Astrocyte (in vitro differentiated cells and primary cell): ENCODE data around the gene STRN3. TPM values are rescaled to one million over a fixed set of nuclear protein-coding genes. Genes with fewer than 3 reads are reported as not detected.

ENCODE experiments used
- DNase-seq: peaks from one replicate; pipeline ENCODE4 v3.0.0-alpha.2; 2010; ENCODE audit warnings: low read depth
- FAIRE-seq: peaks from 2 replicates; lab custom pipeline; 2011; peaks lifted over from hg19 to GRCh38; lab: Jason Lieb, UNC
- H2AFZ ChIP-seq: 2 replicates; pipeline ENCODE4 v1.6.0; 2012; ENCODE audit warnings: low read depth, low read length, inconsistent platforms
- H3K27ac ChIP-seq: 2 replicates; pipeline ENCODE4 v1.5.1; 2011; ENCODE audit warnings: low read depth, low read length, inconsistent platforms
- H3K27me3 ChIP-seq: 2 replicates; pipeline ENCODE4 v1.6.0; 2011; ENCODE audit warnings: low read length, inconsistent platforms; ENCODE audit not compliant: insufficient read depth
- H3K36me3 ChIP-seq: 2 replicates; pipeline ENCODE4 v1.5.1; 2011; ENCODE audit warnings: low read length, inconsistent platforms; ENCODE audit not compliant: insufficient read depth
- H3K4me1 ChIP-seq: 2 replicates; pipeline ENCODE4 v1.5.1; 2011; ENCODE audit warnings: low read length, inconsistent platforms; ENCODE audit not compliant: insufficient read depth
- H3K4me2 ChIP-seq: 2 replicates; pipeline ENCODE4 v1.6.0; 2012; ENCODE audit warnings: low read length, inconsistent platforms
- H3K4me3 ChIP-seq: 2 replicates; pipeline ENCODE4 v1.5.1; 2011; ENCODE audit warnings: low read depth, mild to moderate bottlenecking, low read length, inconsistent platforms; ENCODE audit not compliant: insufficient read depth
- H3K79me2 ChIP-seq: 2 replicates; pipeline ENCODE4 v1.6.0; 2012; ENCODE audit warnings: mild to moderate bottlenecking, low read length, inconsistent platforms; ENCODE audit not compliant: insufficient read depth
- H3K9ac ChIP-seq: 2 replicates; pipeline ENCODE4 v1.6.0; 2012; ENCODE audit warnings: mild to moderate bottlenecking, low read length, inconsistent platforms
- H3K9me3 ChIP-seq: 2 replicates; pipeline ENCODE4 v1.5.1; 2012; ENCODE audit warnings: low read depth, mild to moderate bottlenecking, low read length, inconsistent platforms; ENCODE audit not compliant: insufficient read depth
- H4K20me1 ChIP-seq: 2 replicates; pipeline ENCODE4 v1.6.0; 2012; ENCODE audit warnings: low read length, inconsistent platforms; ENCODE audit not compliant: insufficient read depth
- H3K27ac Mint-ChIP-seq: one replicate; pipeline ENCODE4 v1.8.0; 2021; ENCODE audit warnings: mild to moderate bottlenecking, mixed read lengths; ENCODE audit not compliant: unreplicated experiment
- H3K27me3 Mint-ChIP-seq: one replicate; pipeline ENCODE4 v1.8.0; 2021; ENCODE audit warnings: low read depth, mixed read lengths; ENCODE audit not compliant: unreplicated experiment
- H3K36me3 Mint-ChIP-seq: one replicate; pipeline ENCODE4 v1.8.0; 2021; ENCODE audit warnings: low read depth, mixed read lengths; ENCODE audit not compliant: unreplicated experiment
- H3K4me1 Mint-ChIP-seq: one replicate; pipeline ENCODE4 v1.8.0; 2021; ENCODE audit warnings: low read depth, mixed read lengths; ENCODE audit not compliant: unreplicated experiment
- H3K4me3 Mint-ChIP-seq: one replicate; pipeline ENCODE4 v1.8.0; 2021; ENCODE audit warnings: mild to moderate bottlenecking, moderate library complexity, mixed read lengths; ENCODE audit not compliant: unreplicated experiment
- H3K9me3 Mint-ChIP-seq: one replicate; pipeline ENCODE4 v1.8.0; 2021; ENCODE audit warnings: mild to moderate bottlenecking, mixed read lengths; ENCODE audit not compliant: unreplicated experiment
- EZH2 ChIP-seq: IDR thresholded peaks from 2 replicates; pipeline ENCODE4 v1.6.1; 2012; ENCODE audit warnings: mild to moderate bottlenecking, low read length, inconsistent platforms; ENCODE audit not compliant: insufficient read depth
- total RNA-seq: library from RNA; stranded (reverse); gene quantifications from 2 replicates; pipeline ENCODE4 v1.2.1, GENCODE V29; 2021
- TF ChIP-seq, protein P1 (sequence below): IDR thresholded peaks from 2 replicates; pipeline ENCODE4 v1.5.1; 2011; ENCODE audit warnings: low read depth, mild to moderate bottlenecking, inconsistent platforms, low read length, moderate library complexity; ENCODE audit not compliant: insufficient read depth

The STRN3 gene
- total RNA-seq, 1 donor from 2014 or later = 48.4 TPM

DNA sequence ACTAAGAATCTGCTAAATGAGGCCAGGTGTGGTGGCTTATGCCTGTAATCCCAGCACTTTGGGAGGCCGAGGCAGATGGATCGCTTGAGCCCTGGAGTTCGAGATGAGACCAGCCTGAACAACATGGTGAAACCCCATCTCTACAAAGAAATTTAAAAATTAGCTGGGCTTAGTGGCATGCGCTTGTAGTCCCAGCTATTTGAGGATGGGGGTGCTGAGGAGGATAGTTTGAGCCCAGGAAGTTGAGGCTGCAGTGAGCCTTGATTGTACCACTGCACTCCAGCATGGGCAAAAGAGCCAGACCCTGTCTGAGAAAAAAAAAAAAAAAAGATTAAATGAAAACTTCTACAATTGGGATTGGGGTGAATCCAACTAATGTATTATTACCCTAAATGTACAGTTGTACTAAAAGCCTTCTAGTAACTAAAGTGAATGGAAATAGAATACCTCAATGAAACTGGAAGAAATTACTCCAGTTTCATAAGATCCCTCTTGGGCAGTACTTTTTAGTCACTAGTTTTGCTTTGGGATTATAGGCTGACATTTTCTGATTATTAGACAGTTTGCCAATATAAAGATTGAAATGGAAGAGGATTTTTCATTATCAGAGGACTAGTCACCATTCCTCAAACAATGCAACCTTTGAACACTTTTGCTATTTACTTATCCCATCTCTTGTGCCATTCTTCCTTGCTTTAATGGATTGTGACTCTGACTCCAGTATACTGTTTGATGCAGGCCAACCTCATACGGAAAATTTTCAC is 137.5 kb downstream of the STRN3 start:
- Mint-ChIP-seq H3K27me3 (no peaks in the 10 kb centered on the region), H3K4me1 (no peaks in the 10 kb centered on the region)

DNA sequence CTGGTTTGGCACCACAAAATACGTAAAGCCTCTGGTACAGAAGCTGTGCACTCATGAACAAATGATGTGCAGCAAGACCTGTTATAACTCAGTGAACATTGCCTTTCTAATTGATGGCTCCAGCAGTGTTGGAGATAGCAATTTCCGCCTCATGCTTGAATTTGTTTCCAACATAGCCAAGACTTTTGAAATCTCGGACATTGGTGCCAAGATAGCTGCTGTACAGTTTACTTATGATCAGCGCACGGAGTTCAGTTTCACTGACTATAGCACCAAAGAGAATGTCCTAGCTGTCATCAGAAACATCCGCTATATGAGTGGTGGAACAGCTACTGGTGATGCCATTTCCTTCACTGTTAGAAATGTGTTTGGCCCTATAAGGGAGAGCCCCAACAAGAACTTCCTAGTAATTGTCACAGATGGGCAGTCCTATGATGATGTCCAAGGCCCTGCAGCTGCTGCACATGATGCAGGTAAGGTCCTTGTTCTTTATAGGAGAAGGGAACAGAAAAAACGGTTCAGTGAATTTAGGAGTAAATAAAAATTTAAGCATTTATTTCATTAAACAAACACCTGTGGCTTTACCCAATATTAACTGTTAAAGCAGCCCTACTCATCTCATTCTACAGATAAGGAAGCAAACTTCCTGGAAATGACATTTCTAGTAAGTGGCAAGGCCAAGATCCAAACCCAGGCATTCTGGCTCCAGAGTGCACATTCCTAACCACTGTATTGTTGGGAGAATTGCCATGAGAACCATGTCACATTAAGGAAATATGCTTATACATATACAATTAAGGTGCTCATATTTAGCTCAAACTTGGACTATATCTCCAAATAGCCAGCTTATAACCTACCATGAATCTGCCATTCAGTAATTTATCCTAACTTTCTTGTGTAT is 140.1 kb downstream of the STRN3 start:
- Histone ChIP-seq H3K27me3 (no peaks in the 10 kb centered on the region), H3K4me2 (no peak overlapping the region), H3K9ac (no peak overlapping the region), H3K79me2 (no peaks in the 10 kb centered on the region), H4K20me1 (no peaks in the 10 kb centered on the region), H3K4me3 (no peak overlapping the region), H3K27ac (no peak overlapping the region), H2AFZ (no peak overlapping the region), H3K9me3 (no peaks in the 10 kb centered on the region), H3K36me3 (no peaks in the 10 kb centered on the region), H3K4me1 (no peaks in the 10 kb centered on the region)
- no peak overlapping the region for H3K4me3 Mint-ChIP-seq
- H3K27ac Mint-ChIP-seq = no peak overlapping the region
- FAIRE-seq (no peak), DNase-seq (peak; percentile 16)
- no peaks in the 10 kb centered on the region for H3K27me3 Mint-ChIP-seq
- H3K9me3 Mint-ChIP-seq = no peaks in the 10 kb centered on the region
- no peaks in the 10 kb centered on the region for H3K4me1 Mint-ChIP-seq
- H3K36me3 Mint-ChIP-seq = no peaks in the 10 kb centered on the region
- TF ChIP-seq EZH2 = no peak

More for the DNA sequence above, 137.5 kb downstream of the STRN3 start:
- Histone ChIP-seq H3K4me2 (no peak overlapping the region), H4K20me1 (no peaks in the 10 kb centered on the region), H3K9ac (no peak overlapping the region), H2AFZ (no peak overlapping the region), H3K36me3 (no peaks in the 10 kb centered on the region), H3K79me2 (no peaks in the 10 kb centered on the region), H3K4me1 (no peaks in the 10 kb centered on the region), H3K9me3 (no peaks in the 10 kb centered on the region), H3K27ac (no peak overlapping the region), H3K27me3 (no peaks in the 10 kb centered on the region), H3K4me3 (no peak overlapping the region)
- FAIRE-seq (no peak), DNase-seq (no peak)
- H3K27ac Mint-ChIP-seq = no peak overlapping the region
- no peak overlapping the region for H3K4me3 Mint-ChIP-seq
- peaks cover 1% of the 10 kb centered on the region for H3K36me3 Mint-ChIP-seq
- TF ChIP-seq, protein P1, sequence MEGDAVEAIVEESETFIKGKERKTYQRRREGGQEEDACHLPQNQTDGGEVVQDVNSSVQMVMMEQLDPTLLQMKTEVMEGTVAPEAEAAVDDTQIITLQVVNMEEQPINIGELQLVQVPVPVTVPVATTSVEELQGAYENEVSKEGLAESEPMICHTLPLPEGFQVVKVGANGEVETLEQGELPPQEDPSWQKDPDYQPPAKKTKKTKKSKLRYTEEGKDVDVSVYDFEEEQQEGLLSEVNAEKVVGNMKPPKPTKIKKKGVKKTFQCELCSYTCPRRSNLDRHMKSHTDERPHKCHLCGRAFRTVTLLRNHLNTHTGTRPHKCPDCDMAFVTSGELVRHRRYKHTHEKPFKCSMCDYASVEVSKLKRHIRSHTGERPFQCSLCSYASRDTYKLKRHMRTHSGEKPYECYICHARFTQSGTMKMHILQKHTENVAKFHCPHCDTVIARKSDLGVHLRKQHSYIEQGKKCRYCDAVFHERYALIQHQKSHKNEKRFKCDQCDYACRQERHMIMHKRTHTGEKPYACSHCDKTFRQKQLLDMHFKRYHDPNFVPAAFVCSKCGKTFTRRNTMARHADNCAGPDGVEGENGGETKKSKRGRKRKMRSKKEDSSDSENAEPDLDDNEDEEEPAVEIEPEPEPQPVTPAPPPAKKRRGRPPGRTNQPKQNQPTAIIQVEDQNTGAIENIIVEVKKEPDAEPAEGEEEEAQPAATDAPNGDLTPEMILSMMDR = no peak
- no peak for TF ChIP-seq EZH2
- H3K9me3 Mint-ChIP-seq = no peaks in the 10 kb centered on the region

DNA sequence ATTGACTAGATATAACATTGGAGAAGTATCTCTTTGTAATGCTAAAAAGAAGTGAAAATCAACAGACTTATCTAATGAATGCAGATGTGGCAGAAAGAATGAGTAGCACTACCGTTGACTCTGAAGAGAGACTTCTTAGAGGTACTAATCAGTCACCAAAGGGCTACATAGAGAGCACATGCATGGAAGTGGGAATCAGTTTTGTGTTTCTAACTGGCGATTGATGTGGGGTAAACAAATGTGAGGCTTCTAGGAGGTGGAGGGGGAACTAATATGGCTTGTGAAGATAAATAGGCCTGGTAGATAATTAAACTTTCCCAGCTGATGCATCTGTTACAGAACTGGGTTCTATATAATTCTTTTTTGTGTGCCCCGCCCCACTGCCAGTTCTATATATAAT is 141.3 kb downstream of the STRN3 start:
- no peaks in the 10 kb centered on the region for H3K9me3 Mint-ChIP-seq

More for the DNA sequence above, 141.3 kb downstream of the STRN3 start:
- Mint-ChIP-seq H3K4me3 (no peak overlapping the region), H3K27ac (no peak overlapping the region), H3K36me3 (no peaks in the 10 kb centered on the region), H3K27me3 (no peaks in the 10 kb centered on the region), H3K4me1 (no peaks in the 10 kb centered on the region)
- no peaks in the 10 kb centered on the region for H3K27me3 ChIP-seq
- no peaks in the 10 kb centered on the region for H3K9me3 ChIP-seq
- H2AFZ ChIP-seq = no peak overlapping the region
- no peaks in the 10 kb centered on the region for H3K79me2 ChIP-seq
- no peak for DNase-seq
- H3K36me3 ChIP-seq = no peaks in the 10 kb centered on the region
- no peaks in the 10 kb centered on the region for H4K20me1 ChIP-seq
- no peak for FAIRE-seq
- H3K27ac ChIP-seq = no peak overlapping the region
- no peak overlapping the region for H3K9ac ChIP-seq
- no peak overlapping the region for H3K4me3 ChIP-seq
- TF ChIP-seq EZH2 = no peak
- TF ChIP-seq, protein P1 = no peak
- H3K4me1 ChIP-seq = no peaks in the 10 kb centered on the region
- no peak overlapping the region for H3K4me2 ChIP-seq
